Activated CD4-positive, alpha-beta T cell treated with anti-CD3 and anti-CD28 coated beads, Interleukin-2, amount 50 U/mL, for 1 hour (primary cell): ENCODE results near the gene LCK.
"Not testable (repeated sequence)": the region's sequence is repeated elsewhere in the genome, so short reads cannot be mapped to it uniquely, and the experiment has no call there.

ENCODE experiments used
- DNase-seq: peaks from one replicate; pipeline ENCODE4 v3.0.0-alpha.2; 2020

The LCK gene

DNA sequence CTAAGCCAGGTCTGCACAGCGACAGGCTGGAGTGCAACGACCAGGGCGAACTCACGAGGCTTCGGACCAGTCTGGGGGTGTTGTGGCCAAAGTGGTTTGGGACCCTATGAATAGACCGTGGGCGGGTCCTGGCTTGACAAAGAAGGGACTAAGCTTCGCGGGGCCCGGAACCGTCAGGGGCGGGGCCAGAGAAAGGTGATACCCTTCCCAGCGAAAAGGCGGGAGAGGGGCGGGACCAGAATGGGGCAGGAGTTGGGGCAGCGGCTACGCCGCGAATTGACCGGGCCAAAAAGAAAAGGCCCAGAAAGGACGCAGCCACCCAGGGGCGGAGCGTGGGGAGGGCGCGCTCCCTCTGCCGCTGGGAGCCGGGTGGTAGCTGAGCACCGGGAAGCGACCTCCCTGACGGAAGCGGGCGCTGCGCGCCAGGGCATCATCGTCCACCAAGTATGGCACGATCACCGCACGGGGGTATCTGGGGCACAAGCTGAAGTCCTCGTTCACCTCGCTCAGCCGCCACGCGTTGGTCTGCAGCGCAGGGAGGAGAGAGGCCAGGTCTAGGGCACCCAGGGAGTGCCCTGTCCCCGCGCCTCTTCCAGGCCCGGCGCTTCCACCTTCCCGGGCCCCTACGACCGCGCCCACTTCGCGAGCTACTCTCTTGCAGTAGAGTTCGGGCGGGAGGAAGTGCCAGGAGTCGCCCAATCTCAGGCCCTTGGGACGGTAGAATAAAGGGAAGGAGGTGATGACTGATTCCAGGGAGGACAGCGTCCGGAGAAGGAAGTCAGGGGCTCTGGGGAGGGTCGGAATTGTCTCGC is 10.7 kb upstream of the LCK start:
- peak; percentile 62 for DNase-seq

DNA sequence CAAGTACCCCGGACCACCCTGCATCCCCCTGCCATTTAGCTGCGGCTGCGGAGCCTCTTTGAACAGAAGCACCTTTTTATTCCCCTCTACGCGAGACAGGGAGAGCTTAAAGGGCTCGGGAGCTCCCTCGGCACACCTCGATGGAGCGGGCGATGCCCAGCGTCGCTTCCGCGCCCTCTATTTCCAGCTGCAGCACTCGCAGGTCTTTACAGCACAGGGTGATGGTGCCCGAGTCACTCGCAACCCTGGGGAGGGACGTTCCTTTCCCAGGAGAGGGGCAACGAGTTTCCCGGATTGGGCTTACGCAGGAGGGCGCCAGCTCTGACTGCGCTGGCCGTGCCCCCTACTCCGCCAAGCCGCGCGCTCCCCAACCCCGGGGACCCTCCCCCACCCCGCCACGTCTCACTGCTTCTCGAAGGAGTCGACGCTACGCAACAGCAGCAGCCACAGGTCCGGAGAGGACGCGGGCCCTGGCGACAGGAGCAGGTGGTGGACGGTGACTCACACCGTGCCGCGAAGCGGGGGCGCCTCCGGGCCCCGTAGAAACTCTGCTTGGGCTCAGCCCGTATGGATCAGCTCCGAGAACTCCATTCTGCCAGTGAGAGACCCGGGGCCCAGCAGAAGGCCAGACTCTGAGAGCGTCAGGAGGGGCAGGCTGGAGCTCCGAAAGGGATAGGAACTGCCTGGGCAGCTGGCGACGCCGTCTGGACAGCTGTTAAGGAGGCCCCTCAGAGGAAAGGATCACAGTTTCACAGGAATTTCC is 9.9 kb upstream of the LCK start:
- peak; percentile 43 for DNase-seq

DNA sequence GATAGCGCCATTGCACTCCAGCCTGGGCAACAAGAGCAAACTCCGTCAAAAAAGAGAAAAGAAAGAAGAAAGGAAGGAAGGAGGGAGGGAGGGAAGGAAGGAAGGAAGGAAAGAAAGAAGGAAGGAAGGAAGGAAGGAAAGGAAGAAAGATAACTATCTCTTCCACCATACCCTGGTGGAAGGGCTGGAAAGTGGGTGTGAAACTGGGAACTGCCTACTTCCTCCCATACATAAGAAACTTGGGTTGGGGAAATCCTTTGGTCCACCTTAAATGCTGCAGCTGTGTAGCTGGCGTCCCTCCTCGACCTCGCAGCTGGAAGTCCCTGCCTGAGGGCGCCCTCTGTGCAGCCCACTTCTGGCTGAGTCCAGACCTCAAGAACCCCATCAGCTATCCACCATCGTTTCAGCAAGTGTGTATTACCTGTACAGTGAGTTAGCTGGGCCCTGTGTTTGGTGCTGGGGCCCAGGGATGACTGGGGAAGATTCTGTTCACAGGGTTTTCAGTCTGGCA is 8.7 kb upstream of the LCK start:
- no peak for DNase-seq

DNA sequence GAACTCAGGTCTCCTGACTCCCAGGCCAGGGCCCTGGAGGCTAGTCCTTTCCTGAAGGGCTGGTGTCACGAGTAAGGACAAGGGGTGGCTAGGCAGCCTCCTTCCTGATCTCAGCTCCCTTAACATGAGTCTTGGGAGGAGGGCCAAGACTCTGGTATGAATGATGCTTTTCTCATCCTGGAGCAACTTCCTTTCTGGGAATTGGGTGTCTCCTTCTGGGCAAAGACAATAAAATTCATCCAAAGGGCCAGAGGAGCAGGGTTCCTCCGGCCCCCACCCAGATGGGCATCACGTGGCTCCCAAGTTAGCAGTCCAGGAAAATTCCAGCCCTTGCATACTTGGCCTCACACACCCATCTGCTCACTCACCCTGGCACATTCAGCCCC is 4.2 kb upstream of the LCK start, which contains the start of gene FAM167B:
FAM167B (plus strand) TSS at position 335 of the 386 bp plus-strand sequence. CDS start 200 bp downstream, outside the sequence.
- DNase-seq: no peak

DNA sequence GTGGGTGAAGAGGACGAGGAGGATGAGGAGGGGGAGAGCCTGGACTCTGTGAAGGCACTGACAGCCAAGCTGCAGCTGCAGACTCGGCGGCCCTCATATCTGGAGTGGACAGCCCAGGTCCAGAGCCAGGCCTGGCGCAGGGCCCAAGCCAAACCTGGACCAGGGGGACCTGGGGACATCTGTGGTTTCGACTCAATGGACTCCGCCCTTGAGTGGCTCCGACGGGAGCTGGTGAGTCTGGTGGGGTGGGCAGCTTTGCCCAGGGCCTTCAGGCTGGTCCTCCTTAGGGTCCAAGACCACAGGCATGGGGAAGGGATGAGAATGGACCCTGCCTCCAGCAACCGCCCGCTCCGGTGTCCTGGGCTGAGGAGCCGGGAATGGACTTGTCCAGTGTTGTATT is 3.6 kb upstream of the LCK start:
- no peak for DNase-seq

DNA sequence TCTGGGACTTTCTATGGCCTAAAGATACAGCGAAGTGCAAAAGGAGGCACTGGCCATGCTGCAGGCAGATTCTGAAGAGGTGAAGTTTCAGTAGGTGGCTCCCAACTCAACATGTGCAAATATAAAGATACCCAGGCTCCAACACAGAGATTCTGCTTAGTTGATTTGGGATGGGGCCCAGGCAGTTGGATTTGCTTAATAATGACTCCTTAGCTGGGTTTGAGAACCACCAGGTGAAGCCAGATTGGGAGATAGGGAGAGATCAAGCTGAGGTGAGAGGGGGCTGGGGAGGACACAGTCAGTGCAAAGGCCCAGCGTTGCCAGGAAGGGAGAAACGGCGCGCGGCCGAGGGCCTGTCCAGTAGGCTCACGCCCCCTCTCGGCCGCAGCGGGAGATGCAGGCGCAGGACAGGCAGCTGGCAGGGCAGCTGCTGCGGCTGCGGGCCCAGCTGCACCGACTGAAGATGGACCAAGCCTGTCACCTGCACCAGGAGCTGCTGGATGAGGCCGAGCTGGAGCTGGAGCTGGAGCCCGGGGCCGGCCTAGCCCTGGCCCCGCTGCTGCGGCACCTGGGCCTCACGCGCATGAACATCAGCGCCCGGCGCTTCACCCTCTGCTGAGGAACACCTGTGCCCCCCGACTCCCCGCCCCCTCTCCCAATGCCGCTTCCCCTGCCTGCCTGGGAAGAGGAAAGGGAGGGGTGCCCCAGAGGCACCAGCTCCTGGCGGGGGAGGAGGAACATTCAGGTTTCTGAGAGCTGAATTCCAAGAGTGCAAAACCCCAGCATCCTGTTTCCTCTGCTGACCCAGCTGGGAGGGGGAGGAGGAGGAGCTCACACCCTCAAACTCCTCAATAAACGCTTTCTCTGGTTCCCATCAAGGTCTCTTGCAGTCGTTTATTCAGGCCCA is 2.8 kb upstream of the LCK start:
- peak; percentile 68 for DNase-seq

DNA sequence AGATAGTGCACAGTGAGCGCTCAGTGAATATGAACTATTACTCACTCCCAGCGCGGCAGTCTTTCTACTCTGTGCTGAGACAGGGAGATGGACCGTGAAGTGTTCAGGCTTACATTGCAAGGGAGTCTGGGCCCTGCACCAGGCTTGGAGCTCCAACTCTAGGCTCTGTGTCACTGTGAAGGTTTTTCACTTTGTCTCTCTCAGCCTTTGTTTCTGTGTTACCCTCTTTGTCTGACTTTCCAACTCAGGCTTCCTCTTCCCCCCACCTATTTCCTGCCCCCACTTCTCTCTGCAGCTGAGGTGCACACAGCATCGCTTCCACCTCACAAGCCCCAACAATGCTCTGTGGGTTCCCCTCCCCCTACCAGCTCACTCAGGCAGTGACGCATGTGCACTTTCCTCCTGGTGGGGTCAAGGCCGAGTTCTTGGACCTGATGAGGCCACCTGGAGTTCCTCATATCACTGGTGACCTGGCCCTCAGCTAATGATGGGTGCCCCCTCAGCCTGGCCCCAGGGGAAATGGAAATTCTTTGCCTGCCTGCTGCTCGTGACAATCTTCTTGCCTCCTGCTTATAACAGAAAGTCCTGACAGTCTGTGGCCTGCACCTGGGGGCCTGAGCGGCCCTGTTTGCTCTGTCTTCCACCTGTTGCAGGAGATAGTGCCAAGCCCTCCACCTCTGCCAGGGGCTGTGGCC is 1.1 kb upstream of the LCK start:
- DNase-seq: peak; percentile 78

DNA sequence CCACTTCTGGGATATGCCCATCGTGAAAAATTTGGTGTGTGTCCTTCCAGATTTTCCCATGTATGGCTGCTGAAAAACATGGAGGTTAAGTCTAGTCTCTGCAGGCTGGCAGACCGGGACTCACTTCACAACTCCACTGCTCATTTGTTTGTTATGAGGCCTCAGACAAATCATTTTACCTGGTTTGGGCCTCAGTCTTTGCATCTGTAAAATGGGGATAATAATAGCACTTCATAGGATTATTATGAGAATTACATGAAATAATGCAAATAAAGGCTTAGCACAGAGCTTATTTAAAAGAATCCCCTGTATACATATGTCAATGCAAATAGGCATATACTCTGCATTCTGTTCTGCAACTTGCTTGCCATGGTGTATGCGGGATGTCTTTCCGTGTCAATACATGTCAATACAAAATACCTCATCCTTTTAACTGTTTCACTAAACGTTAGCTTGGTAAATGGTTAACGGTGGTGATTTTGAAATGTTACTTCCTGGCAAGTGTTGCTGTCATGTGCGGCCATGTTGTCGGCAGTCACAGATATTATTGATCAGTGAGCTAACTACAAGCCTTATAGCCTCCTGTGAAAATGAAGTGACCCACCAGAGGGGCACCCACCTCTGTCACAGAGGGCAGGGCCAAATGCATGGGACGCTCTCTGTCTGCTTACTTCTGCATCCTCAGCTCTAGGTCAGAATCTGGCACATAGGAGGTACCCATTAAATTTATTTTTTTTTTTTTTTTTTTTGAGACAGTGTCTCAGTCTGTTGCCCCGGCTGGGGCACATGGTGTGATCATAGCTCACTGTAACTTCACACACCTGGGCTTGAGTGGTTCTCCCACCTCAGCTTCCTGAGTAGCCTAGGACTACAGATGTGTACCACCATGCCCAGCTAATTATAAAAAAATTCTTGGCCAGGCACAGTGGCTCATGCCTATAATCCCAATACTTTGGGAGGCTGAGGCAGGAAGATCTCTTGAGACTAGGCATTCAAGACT is 4.3 kb downstream of the LCK start:
- DNase-seq: no peak

DNA sequence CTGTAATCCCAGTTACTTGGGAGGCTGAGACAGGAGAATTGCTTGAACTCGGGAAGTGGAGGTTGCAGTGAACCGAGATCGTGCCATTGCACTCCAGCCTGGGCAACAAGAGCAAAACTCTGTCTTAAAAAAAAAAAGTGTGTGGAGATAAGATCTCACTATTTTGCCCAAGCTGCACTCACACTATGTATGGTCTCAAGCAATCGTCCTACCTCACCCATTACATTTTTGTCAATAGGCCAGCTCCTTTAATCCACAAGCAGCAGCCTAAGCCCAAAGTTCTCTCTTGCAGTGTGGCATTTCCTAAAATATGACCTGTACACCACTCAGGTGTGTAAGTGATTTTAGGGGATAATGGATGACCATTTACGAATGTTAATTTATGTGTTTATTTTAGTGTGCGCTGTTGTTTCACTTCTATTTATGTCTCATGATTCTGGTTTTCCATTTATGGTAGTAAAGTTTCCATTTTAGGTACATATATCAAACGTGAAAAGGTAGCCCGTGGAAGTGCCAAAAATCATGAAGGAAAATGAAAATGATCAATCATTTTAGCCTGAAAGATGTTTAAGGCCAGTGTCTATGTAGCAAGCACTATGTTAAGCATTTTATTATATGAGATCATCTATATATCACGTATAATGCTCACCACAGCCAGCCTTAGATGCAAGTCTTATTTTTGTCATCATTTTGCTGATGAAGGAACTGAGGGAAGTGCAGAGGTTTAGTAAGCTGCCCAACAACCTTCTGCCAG is 5.6 kb downstream of the LCK start:
- DNase-seq: no peak

DNA sequence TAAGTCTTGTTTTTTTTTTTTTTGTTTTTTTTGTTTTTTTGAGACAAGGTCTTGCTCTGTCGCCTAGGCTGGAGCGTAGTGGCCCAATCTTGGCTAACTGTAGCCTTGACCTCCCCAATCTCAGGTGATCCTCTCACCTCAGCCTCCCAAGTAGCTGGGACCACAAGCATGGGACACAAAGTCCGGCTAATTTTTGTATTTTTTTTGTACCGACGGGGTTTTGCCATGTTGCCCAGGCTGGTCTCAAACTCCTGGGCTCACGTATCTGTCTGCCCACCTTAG is 6.1 kb downstream of the LCK start:
- DNase-seq: no peak

DNA sequence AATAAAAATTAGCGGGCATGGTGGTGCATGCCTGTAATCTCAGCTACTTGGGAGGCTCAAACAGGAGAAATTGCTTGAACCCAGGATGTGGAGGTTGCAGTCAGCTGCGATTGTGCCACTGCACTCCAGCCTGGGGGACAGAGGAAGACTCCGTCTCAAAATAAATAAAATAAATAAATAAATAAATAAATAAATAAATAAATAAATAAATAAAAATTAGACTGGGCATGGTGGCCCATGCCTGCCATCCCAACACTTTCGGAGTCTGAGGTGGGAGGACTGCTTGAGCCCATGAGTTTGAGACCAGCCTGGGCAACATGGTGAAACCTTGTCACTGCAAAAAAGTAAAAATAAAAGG is 12.2 kb downstream of the LCK start:
- not testable (repeated sequence) for DNase-seq

DNA sequence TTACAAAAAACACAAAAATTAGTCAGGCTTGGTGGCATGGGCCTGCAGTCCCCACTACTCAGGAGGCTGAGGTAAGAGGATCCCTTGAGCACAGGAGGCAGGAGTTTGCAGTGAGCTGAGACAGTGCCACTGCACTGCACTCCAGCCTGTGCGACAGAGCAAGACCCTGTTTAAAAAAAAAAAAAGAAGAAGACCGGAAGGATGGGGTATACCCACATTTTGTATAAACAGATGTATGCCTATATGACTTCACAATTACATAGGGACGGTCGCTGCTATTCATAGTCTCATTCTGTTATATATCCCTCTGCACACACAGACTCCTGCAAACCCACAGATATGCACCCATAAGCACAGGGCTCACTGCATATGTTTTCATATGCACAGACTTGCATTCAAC is 12.7 kb downstream of the LCK start:
- no peak for DNase-seq

DNA sequence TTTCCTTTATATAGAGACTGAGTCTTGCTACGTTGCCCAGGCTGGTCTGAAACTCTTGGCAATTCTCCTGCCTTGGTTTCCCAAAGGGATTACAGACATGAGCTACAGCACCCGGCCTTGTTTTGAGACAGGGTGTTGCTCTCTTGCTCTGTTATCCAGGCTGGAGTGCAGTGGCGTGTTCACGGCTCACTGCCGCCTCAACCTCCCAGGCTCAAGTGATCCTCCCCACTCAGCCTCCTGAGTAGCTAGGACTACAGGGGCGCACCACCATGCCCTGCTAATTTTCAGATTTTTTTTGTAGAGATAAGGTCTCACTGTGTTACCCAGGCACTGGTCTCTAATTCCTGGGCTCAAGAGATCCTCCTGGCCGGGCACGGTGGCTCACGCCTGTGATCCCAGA is 14.8 kb downstream of the LCK start:
- no peak for DNase-seq

DNA sequence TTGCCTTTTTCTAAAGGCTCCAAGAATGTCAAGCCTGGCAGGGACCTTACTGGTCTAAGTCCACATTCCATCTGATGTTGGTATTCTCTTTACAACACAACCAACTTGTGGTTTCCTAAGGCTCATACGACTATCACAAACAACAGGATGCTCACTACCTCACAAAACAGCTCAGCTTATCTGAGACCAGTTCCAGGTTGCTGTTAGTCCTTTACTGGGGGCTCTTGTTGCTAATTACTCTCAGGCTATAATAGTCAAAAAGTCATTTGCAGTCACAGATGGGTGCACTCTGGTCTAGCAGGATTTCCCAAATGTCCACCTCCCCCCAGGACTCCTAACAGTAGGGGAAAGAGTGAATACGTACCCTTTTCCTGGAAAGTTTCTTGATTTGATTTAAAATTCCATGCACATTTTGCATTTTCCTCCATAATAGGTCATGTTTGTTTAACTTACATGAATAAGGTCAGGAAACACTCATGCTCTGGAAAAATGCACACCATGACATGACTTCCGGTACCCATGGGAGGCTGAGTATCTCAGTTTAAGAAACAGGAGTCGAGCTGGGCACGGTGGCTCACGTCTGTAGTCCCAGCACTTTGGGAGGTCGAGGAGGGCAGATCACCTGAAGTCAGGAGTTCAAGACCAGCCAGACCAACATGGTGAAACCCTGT is 16.0 kb downstream of the LCK start:
- DNase-seq: no peak

DNA sequence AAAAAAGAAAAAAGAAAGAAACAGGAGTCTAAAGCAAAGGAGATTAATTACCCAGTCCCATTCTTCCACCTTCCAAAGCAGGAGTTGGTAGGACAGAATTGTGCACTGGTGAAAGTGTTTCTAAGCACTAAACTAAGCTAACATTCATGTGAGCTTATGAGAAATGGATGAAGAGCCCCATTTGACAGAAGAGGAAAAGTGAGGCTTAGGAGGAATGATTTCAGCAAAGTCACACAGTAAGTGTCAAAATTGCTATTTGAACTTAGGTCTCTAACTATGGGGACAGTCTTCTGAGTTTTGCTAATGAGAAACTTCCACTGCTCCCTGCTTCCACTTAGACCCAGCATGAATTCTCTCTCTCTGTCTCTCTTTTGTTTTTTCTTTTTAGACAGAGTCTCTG is 18.7 kb downstream of the LCK start:
- no peak for DNase-seq

DNA sequence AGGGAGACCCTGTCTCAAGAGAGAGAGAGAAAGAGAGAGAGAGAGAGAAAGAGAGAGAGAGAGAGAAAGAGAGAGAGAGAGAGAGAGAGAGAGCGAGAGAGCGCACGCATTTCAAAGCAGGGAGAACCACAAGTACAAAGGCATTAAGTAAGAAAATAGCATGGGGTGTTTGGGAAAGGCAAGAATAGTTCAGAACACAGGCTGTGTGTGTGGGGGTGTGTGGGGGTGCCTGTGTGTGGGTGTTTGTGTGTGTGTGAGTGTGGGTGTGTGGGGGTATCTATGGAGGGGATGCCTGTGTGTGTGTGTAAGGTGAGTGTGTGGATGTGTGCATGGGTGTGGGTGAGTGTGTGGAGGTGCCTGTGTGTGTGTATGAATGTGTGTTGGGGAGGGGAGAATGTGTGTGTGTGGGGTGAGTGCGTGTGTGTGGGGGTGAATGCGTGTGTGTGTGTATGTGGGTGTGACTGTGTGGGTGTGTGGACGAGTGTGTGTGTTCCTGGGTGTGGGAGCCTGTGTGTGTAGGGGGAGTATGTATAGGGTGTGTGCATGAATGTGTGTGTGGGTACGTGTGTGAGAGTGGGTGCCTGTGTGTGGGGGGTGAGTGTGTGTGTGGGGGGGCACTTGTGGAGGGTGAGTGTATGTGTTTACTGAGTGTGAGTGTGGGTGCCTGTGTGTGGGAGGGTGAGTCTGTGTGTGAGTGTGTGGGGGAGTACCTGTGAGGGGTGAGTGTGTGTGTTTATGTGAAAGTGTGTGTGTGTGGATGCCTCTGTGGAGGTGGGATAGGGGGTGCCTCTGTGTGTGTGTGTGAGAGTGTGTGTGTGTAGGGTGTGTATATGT is 21.7 kb downstream of the LCK start:
- DNase-seq: no peak

DNA sequence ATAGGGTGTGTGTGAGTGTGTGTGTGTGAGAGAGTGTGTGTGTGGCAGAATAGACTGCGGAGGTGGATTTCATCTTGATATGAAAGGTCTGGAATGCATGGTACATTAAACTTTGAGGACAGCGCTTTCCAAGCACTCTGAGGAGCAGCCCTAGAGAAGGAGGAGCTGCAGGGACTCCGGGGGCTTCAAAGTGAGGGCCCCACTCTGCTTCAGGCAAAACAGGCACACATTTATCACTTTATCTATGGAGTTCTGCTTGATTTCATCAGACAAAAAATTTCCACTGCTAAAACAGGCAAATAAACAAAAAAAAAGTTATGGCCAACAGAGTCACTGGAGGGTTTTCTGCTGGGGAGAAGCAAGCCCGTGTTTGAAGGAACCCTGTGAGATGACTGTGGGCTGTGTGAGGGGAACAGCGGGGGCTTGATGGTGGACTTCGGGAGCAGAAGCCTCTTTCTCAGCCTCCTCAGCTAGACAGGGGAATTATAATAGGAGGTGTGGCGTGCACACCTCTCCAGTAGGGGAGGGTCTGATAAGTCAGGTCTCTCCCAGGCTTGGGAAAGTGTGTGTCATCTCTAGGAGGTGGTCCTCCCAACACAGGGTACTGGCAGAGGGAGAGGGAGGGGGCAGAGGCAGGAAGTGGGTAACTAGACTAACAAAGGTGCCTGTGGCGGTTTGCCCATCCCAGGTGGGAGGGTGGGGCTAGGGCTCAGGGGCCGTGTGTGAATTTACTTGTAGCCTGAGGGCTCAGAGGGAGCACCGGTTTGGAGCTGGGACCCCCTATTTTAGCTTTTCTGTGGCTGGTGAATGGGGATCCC is 22.5 kb downstream of the LCK start:
- peak; percentile 83 for DNase-seq

DNA sequence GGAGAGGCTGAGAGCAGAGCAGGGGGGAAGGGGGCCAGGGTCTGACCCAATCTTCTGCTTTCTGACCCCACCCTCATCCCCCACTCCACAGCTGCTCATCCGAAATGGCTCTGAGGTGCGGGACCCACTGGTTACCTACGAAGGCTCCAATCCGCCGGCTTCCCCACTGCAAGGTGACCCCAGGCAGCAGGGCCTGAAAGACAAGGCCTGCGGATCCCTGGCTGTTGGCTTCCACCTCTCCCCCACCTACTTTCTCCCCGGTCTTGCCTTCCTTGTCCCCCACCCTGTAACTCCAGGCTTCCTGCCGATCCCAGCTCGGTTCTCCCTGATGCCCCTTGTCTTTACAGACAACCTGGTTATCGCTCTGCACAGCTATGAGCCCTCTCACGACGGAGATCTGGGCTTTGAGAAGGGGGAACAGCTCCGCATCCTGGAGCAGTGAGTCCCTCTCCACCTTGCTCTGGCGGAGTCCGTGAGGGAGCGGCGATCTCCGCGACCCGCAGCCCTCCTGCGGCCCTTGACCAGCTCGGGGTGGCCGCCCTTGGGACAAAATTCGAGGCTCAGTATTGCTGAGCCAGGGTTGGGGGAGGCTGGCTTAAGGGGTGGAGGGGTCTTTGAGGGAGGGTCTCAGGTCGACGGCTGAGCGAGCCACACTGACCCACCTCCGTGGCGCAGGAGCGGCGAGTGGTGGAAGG is 23.7 kb downstream of the LCK start:
- DNase-seq: no peak
